Activated CD4-positive, alpha-beta T cell treated with anti-CD3 and anti-CD28 coated beads, Interleukin-2, amount 50 U/mL, for 16 hours (primary cell): Measurements from ENCODE around the gene ISLR2.
"Not testable (repeated sequence)": the region's sequence is repeated elsewhere in the genome, so short reads cannot be mapped to it uniquely, and the experiment has no call there.

Experiments used
- DNase-seq: peaks from one replicate; pipeline ENCODE4 v3.0.0-alpha.2; 2020

The ISLR2 gene

GRCh38 chr15:74157868-74158827, 27.8 kb downstream of the ISLR2 start:
- no peak for DNase-seq

- DNase-seq, result peak; percentile 64
These were observed 28.7 kb downstream of the ISLR2 start for GRCh38 chr15:74158855-74159650.

GRCh38 chr15:74159773-74160172, 29.4 kb downstream of the ISLR2 start:
- DNase-seq, result no peak

- DNase-seq, result not testable (repeated sequence)
These were observed 30.0 kb downstream of the ISLR2 start for GRCh38 chr15:74160390-74160789.

GRCh38 chr15:74162195-74162536, 31.8 kb downstream of the ISLR2 start:
- DNase-seq, result not testable (repeated sequence)

GRCh38 chr15:74165461-74165860, 35.1 kb downstream of the ISLR2 start:
- no peak for DNase-seq

- DNase-seq, result no peak
These were observed 37.5 kb downstream of the ISLR2 start for GRCh38 chr15:74167891-74168331.

GRCh38 chr15:74168711-74169126, 38.3 kb downstream of the ISLR2 start:
- no peak for DNase-seq

- no peak for DNase-seq
These were observed 39.9 kb downstream of the ISLR2 start for GRCh38 chr15:74170071-74170844.

- DNase-seq, result no peak
These were observed 40.6 kb downstream of the ISLR2 start for GRCh38 chr15:74170875-74171578.

- no peak for DNase-seq
These were observed 41.7 kb downstream of the ISLR2 start for GRCh38 chr15:74171965-74172541.

GRCh38 chr15:74172701-74173379, 42.5 kb downstream of the ISLR2 start:
- no peak for DNase-seq

- DNase-seq, result no peak
These were observed 43.2 kb downstream of the ISLR2 start, which contains the start of gene ISLR for GRCh38 chr15:74173380-74174218. Gene ISLR, plus strand, starts transcription at chr15:74173710. Its CDS starts 1,149 bp downstream, at chr15:74174859.

GRCh38 chr15:74174219-74174957, 44.0 kb downstream of the ISLR2 start:
- no peak for DNase-seq

GRCh38 chr15:74174958-74175253, 44.5 kb downstream of the ISLR2 start:
- DNase-seq, result no peak

- no peak for DNase-seq
These were observed 45.1 kb downstream of the ISLR2 start for GRCh38 chr15:74175271-74176191.

GRCh38 chr15:74176262-74177214, 46.2 kb downstream of the ISLR2 start:
- no peak for DNase-seq
